Body of pancreas (tissue), 4 donors: ENCODE measurements around the gene SLK.

Experiments
- POLR2A ChIP-seq, 3 donors: fragments of 450-650 bp; IDR thresholded peaks; one replicate each; pipeline ENCODE4 v1.6.1; 2016; ENCODE audit warnings: antibody characterized with exemption in 3 of 3, mild to moderate bottlenecking in 2 of 3
- TF ChIP-seq, protein P1 (sequence below), 7 experiments: fragments of 450-650 bp in 4 of 7; fragments of 200-600 bp in 3 of 7; sonication (generic) in 3 of 7; IDR thresholded peaks; one replicate each; pipeline ENCODE4 v1.5.1; 2016 to 2019; ENCODE audit warnings: antibody characterized with exemption in 7 of 7

DNA sequence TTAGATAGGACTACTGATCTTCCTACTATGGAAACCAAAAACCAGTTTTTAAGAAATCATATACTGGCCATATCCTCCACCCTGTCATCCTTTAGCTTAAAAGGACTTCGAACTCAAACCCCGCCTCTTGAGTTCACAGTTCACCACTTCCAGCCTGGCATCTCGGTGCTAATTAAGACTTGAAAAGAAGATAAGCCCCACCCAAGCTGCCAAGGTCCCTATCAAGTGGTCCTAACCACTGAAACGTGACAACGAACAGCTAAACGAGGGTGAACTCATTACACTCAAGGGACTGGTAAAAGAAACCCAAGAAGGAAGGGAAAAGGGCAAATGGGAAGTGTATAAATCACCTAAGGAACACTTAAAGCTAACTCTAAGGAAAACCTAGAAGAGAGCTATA, 102.7 kb downstream of the SLK start:
- TF ChIP-seq, protein P1, sequence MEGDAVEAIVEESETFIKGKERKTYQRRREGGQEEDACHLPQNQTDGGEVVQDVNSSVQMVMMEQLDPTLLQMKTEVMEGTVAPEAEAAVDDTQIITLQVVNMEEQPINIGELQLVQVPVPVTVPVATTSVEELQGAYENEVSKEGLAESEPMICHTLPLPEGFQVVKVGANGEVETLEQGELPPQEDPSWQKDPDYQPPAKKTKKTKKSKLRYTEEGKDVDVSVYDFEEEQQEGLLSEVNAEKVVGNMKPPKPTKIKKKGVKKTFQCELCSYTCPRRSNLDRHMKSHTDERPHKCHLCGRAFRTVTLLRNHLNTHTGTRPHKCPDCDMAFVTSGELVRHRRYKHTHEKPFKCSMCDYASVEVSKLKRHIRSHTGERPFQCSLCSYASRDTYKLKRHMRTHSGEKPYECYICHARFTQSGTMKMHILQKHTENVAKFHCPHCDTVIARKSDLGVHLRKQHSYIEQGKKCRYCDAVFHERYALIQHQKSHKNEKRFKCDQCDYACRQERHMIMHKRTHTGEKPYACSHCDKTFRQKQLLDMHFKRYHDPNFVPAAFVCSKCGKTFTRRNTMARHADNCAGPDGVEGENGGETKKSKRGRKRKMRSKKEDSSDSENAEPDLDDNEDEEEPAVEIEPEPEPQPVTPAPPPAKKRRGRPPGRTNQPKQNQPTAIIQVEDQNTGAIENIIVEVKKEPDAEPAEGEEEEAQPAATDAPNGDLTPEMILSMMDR (IDR thresholded peaks at IDR 0.05), result no peak
- no peak for TF ChIP-seq POLR2A (IDR thresholded peaks at IDR 0.05)
